Activated CD8-positive, alpha-beta T cell treated with anti-CD3 and anti-CD28 coated beads for 36 hours (primary cell): ENCODE measurements around the gene SIL1. TPM values are rescaled to one million over a fixed set of nuclear protein-coding genes. Genes with fewer than 3 reads are reported as not detected.

Experiments
- ATAC-seq: fragments of 200-7000 bp; cut with Tn5 transposase; one replicate; pipeline ENCODE4 v1.10.0; 2021; ENCODE audit warnings: mild to moderate bottlenecking, moderate library complexity
- CTCF ChIA-PET: fragments of 350-600 bp; sonication (Branson Sonifier 250); formaldehyde crosslinking; loops from one replicate; lab custom pipeline; 2021; ENCODE audit warnings: antibody characterized with exemption; lab: Charles Lee
- POLR2A ChIA-PET: fragments of 350-600 bp; sonication (Branson Sonifier 250); formaldehyde crosslinking; loops from one replicate; lab custom pipeline; 2021; ENCODE audit warnings: antibody characterized with exemption; lab: Charles Lee
- DNase-seq: peaks from one replicate; pipeline ENCODE4 v3.0.0-alpha.2; 2020
- H3K27ac Mint-ChIP-seq: one replicate; pipeline ENCODE4 v1.8.0; 2021; ENCODE audit warnings: mild to moderate bottlenecking, mixed read lengths
- H3K27me3 Mint-ChIP-seq: one replicate; pipeline ENCODE4 v1.8.0; 2021; ENCODE audit warnings: mixed read lengths
- H3K36me3 Mint-ChIP-seq: one replicate; pipeline ENCODE4 v1.8.0; 2021; ENCODE audit warnings: low read depth, mixed read lengths
- H3K4me1 Mint-ChIP-seq: one replicate; pipeline ENCODE4 v1.8.0; 2021; ENCODE audit warnings: low read depth, mixed read lengths
- H3K4me3 Mint-ChIP-seq: one replicate; pipeline ENCODE4 v1.8.0; 2021; ENCODE audit warnings: mild to moderate bottlenecking, moderate library complexity, mixed read lengths
- H3K9me3 Mint-ChIP-seq: one replicate; pipeline ENCODE4 v1.8.0; 2021; ENCODE audit warnings: mixed read lengths
- intact Hi-C: fragments of 100-400 bp; cut with micrococcal nuclease; formaldehyde crosslinking; loops from one replicate; pipeline ENCODE4 v1.10.0; 2022
- total RNA-seq, 2 experiments: library from RNA; stranded (reverse); gene quantifications; one replicate each; pipeline ENCODE4 v1.2.3, GENCODE V29; 2021
- TF ChIP-seq, protein P1 (sequence below): fragments of 200-600 bp; IDR thresholded peaks from one replicate; pipeline ENCODE4 v1.8.0; 2022; ENCODE audit warnings: antibody characterized with exemption, mild to moderate bottlenecking

The SIL1 gene
- total RNA-seq, 2 experiments from 2014 or later, result 27.6 to 32.3 TPM

- H3K27ac Mint-ChIP-seq, result no peak overlapping the region
- DNase-seq (no peak), ATAC-seq (no peak)
- no peaks in the 10 kb centered on the region for H3K9me3 Mint-ChIP-seq
- intact Hi-C loops, result no loop called here
- TF ChIP-seq, protein P1, sequence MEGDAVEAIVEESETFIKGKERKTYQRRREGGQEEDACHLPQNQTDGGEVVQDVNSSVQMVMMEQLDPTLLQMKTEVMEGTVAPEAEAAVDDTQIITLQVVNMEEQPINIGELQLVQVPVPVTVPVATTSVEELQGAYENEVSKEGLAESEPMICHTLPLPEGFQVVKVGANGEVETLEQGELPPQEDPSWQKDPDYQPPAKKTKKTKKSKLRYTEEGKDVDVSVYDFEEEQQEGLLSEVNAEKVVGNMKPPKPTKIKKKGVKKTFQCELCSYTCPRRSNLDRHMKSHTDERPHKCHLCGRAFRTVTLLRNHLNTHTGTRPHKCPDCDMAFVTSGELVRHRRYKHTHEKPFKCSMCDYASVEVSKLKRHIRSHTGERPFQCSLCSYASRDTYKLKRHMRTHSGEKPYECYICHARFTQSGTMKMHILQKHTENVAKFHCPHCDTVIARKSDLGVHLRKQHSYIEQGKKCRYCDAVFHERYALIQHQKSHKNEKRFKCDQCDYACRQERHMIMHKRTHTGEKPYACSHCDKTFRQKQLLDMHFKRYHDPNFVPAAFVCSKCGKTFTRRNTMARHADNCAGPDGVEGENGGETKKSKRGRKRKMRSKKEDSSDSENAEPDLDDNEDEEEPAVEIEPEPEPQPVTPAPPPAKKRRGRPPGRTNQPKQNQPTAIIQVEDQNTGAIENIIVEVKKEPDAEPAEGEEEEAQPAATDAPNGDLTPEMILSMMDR, result no peak
- no peaks in the 10 kb centered on the region for H3K36me3 Mint-ChIP-seq
- H3K4me1 Mint-ChIP-seq, result peaks cover 8% of the 10 kb centered on the region
- ChIA-PET CTCF (no interaction called here), POLR2A (no interaction called here)
- H3K4me3 Mint-ChIP-seq, result no peak overlapping the region
- H3K27me3 Mint-ChIP-seq, result no peaks in the 10 kb centered on the region
These were observed 133.6 kb downstream of the SIL1 start for GRCh38 chr5:139064613-139065012.

- DNase-seq (no peak), ATAC-seq (no peak)
- Mint-ChIP-seq H3K9me3 (no peaks in the 10 kb centered on the region), H3K4me3 (no peak overlapping the region), H3K27ac (no peak overlapping the region), H3K27me3 (no peaks in the 10 kb centered on the region), H3K4me1 (peaks cover 8% of the 10 kb centered on the region), H3K36me3 (no peaks in the 10 kb centered on the region)
- TF ChIP-seq, protein P1, result no peak
- ChIA-PET POLR2A (no interaction called here), CTCF (no interaction called here)
- intact Hi-C loops, result no loop called here
These were observed 134.5 kb downstream of the SIL1 start for GRCh38 chr5:139063664-139064054.

DNA sequence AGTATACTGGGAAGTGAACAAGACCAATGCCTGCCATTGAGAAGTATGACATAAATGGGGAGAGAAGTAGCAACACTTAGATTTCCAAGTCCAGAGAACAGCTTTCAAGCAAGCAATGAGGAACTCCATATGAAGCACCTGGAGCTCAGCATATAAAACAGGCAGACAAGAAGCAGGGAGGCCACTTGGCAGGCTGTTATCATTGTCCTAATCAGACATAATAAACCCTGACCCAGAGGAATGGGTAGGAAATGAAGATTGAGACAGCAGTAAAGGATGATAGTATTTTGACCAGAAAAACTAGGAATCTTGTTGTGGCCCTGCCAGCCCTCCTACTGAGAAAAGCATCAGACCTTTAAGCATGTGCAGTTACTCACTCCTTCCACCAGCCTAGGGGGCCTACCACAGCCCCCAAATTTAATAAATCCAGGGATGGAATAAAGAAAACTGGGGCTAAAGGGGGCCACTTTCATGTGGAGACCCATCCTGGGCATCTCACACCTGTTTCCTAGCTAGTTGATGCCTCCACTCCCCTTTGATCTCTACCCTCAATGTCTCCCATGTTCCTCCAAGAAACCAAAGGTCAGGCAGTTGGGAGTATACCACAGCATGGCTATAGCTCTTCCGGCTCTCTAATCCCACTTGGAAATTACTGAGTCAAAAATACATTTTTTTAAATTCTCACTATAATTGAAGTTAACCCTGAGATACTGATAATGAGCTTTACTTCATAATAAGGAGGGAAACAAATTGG is 135.1 kb downstream of the SIL1 start:
- no peaks in the 10 kb centered on the region for H3K36me3 Mint-ChIP-seq
- no peak for DNase-seq
- H3K27me3 Mint-ChIP-seq, result no peaks in the 10 kb centered on the region
- no peak overlapping the region for H3K27ac Mint-ChIP-seq
- intact Hi-C loops, result no loop called here
- POLR2A ChIA-PET, result no interaction called here
- CTCF ChIA-PET, result no interaction called here
- H3K4me1 Mint-ChIP-seq, result peaks cover 4% of the 10 kb centered on the region
- H3K4me3 Mint-ChIP-seq, result no peak overlapping the region
- no peak for ATAC-seq
- TF ChIP-seq, protein P1, result no peak
- H3K9me3 Mint-ChIP-seq, result no peaks in the 10 kb centered on the region

DNA sequence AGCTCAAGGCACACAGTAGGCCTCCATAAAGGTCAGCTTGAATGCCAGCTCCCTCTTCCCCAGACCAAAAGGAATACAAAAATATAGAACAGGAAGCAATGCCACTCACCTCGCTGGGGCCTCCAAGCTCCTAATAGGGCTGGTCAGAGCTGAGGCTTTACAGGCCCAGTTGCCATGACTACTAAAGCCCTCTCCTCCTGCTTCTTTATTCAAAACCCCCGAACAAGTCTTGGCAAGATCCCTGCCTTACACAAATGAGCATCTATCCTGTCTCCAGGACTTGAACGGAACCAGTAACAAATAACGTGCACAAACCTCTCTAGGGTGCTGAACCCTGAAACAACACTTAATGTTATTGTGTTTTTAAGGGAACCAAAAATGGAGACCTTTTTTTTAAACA is 136.3 kb downstream of the SIL1 start:
- Mint-ChIP-seq H3K4me3 (no peak overlapping the region), H3K27me3 (no peaks in the 10 kb centered on the region), H3K36me3 (no peaks in the 10 kb centered on the region), H3K27ac (no peak overlapping the region), H3K9me3 (no peaks in the 10 kb centered on the region), H3K4me1 (no peaks in the 10 kb centered on the region)
- POLR2A ChIA-PET, result no interaction called here
- CTCF ChIA-PET, result no interaction called here
- TF ChIP-seq, protein P1, result no peak
- intact Hi-C loops, result no loop called here
- no peak for ATAC-seq
- DNase-seq, result no peak

- no peak overlapping the region for H3K27ac Mint-ChIP-seq
- no peaks in the 10 kb centered on the region for H3K36me3 Mint-ChIP-seq
- ATAC-seq (no peak), DNase-seq (no peak)
- no peaks in the 10 kb centered on the region for H3K27me3 Mint-ChIP-seq
- intact Hi-C loops, result no loop called here
- H3K9me3 Mint-ChIP-seq, result no peaks in the 10 kb centered on the region
- H3K4me3 Mint-ChIP-seq, result no peak overlapping the region
- TF ChIP-seq, protein P1, result no peak
- no peaks in the 10 kb centered on the region for H3K4me1 Mint-ChIP-seq
- ChIA-PET POLR2A (no interaction called here), CTCF (no interaction called here)
These were observed 136.9 kb downstream of the SIL1 start for GRCh38 chr5:139061274-139061673.
